Pons (tissue), 1 donor: ENCODE data around the gene PAM.
"Not testable (repeated sequence)": the region's sequence is repeated elsewhere in the genome, so short reads cannot be mapped to it uniquely, and the experiment has no call there.

Experiments used
- DNase-seq: peaks from one replicate; pipeline ENCODE4 v3.0.0-alpha.2; 2016; ENCODE audit warnings: low spot score

The PAM gene

DNA sequence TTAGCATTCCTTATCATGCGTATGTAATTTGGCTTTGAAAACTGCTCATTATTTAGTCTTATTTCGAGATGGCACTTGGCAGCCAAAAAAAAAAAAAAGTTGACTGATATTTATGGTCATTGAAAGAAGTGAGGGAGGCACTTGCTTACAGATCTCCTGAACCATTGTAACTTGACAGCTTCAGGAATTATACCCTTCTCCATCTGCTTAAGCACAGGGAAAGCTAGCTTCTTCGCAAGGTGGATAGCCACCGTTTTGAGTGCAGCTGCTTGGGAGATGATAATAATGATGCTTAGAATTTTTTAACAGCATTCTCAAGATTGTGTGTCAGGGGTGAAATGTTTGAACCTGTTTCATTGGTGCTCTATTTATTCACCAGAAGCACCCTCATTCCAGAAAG is 248.8 kb downstream of the PAM start:
- no peak for DNase-seq

DNA sequence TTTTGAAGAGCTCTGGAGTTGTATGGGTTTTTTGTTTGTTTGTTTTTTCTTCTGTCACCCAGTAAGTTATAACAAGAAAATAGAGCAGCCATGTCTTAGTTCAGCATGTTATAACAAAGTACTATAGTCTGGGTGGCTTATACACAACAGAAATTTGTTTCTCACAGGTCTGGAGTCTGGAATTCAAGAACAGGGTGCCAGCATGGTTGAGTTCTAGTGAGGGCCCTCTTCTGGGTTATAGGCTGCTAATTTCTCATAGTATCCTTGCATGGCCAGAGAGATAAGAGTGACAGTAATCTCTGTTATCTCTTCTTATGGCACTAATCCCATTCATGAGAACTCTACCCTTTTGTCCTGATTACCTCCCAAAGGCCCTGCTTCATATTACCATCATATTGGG is 250.2 kb downstream of the PAM start:
- DNase-seq: no peak

DNA sequence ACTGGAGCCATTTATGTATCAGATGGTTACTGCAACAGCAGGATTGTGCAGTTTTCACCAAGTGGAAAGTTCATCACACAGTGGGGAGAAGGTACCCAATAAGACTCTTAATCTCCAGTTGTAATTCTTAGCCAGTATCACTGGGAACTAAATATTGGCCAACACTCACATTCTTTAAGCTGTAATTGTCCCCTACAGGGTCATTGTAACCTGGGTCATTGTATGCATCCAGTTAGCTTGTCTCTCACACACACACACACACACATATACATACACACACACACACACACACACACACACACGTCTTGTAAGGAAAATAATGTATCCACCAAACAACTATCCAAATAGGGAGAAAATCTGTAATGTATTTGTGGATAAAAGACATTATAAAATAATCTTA is 251.8 kb downstream of the PAM start:
- DNase-seq: no peak

DNA sequence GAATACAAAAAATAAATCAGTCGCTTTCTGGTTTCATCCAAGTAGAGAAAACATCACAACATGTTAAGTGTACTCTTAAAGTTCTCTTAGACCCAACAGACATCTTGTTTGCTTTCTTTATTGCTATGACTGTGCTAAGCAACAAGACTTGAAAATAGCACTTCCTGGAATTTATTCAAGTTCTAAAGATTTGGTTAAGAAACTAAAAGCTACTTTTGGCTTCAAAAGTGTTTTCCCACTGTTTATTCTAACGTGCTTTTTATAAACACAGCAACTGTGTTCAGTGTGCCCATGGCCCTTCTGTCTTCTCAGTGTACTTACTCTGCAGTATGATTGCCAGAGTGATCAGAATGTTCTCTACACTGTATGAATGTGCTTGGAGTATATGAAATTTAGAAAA is 255.1 kb downstream of the PAM start:
- DNase-seq: peak; percentile 9

DNA sequence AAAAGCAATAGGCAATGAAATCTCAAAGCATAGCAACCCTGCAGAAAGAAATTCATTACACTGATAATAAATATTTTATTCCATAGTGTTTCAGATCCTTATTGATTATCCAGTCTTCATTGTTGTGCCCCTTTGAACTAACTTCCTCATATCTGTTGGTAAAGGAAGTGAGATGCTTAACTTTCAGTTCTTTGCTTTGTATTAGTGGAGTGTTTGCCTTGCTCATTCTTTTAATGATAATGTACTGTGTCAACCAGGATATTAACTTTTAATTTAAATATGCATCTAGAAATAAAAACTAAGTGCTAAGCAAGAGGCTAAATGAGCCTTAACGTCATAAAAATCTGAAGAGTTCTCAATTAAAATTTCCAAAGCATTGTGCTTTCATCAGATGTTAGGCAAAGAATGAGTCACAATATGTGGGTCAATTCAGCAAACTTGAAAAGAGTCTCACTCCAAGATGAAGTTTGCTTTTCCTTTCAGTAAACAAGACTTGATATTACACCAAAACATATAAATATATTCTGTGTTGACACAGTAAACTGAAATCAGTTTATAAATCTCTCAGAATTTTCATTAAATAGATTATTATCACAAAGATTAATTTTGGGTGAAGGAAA is 258.9 kb downstream of the PAM start:
- no peak for DNase-seq

DNA sequence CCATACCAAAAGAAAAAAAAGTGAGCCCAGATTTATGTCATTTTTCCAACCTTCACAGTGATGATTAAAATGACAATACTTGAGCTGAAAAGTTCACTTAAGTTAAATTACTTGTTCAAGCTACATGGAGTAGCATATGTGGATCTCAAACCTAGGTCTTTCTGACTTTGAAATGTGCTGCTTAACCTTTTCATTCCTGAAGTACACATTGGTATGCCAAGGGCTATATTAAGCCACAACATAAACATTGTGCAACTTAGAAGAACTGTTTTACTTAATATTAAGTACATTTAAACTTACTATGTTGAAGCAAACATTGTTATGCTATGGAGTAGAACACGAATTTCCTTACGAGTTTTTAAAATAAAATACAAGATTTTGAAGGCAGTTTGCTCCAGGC is 259.9 kb downstream of the PAM start:
- DNase-seq: no peak

DNA sequence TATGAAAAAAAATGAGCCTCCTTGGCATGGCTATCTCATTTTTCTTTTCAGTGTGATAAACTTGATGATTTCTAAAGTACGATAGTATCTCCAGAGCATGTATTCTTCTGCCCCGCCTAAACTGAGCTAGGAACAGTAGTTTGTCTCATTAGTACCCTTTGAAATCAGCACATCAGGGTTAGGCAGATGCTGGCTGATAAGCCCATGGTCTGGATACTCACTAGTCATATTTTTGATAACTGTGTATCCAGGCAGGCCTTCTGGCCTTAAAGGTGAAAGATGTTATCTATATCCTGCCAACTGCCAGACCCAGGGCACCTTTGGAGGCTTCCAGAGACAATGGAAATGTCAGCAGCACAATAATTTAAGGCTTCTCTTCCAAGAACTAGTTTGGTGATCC is 261.1 kb downstream of the PAM start:
- no peak for DNase-seq

DNA sequence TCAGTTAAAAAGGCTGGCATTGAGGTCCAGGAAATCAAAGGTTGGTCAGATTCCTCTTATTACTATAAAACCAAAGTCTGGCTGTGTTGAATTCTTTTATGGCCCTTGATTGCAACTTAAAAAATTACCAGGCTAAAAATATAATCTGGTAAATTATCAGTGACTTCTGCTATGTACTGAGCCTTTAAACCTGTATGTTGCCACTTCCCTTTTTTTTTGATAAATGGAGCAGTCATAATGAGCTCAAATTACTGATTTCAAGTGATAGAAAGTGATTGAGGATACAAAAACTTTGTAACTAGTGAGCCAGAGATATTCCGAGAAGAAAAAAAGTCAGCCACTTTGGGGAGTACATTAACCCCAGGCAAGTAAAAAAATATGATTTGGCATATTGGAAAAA is 264.7 kb downstream of the PAM start:
- no peak for DNase-seq

DNA sequence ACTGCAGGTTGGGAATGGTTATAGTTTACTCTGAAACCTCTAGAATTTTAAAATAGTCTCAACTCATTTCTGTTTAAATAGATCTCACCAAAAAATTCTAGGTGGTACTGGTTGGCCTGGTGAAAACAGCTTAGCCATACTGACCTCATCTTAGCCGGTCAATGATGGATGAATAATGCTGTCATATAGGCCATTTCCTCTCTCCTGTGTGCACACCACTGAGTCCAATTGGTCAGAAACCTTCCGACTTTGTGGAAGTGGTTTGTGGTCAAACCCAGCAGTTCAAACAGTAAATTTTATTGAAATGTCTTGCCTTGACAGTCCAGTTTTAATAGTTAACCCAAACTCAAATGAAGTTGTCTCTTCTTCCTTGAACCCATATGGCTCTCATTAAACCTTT is 266.2 kb downstream of the PAM start:
- DNase-seq: no peak

DNA sequence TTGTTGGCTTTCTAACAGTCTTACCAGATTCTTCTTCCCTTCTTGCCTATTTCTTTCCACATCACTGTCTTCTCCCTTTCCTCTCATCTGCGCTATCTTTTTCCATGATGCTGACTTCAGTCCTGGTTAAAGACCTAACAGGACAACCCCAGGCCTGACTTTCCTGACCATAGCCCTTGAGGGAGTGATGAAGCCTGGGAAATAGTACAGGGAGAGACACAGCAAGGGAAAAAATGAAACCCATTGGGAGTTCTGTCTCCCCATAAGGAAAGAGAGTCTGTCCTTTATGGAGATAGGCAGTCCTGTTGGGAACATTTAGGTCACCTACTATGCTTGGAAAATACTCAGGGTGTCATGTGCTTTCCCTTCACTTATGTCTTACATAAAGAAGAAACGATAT is 272.2 kb downstream of the PAM start:
- no peak for DNase-seq

DNA sequence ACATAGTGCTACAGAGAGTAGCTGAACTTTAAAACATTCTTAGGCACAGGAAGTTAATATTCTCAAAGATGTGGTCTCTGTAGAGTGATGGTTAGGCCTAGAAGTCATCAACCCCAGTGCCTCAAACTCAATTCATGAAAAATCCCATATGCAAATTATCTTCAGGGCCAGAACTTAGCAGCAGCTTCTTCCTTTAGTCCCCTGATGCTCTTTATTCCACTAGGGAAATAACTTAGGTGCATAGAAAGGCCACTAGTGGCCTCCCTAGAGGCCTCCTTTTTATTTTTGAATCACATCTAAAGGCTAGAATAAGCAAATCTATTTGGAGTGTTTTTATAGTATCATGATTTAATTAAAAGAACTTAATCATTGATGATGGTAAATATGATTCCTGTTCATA is 276.5 kb downstream of the PAM start:
- no peak for DNase-seq

DNA sequence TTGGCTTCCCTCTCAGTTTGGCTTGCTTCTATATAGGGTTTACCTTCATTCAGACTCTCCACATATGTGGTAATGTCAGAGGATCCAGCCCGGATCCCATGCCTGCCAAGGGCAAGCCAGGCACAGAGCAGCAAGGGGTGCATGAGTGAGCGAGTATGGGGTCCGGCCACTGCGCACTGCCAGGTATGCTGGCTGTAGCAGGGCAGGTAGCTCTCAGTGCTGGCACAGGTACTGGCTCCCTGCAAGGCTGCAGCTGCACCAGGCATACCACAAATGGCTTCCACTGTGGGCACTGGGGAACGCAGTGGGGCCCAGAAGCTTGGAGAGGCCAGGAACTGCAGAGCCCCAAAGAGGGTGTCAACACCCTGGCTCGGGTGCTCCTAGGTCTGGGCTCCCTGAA is 278.6 kb downstream of the PAM start:
- no peak for DNase-seq

DNA sequence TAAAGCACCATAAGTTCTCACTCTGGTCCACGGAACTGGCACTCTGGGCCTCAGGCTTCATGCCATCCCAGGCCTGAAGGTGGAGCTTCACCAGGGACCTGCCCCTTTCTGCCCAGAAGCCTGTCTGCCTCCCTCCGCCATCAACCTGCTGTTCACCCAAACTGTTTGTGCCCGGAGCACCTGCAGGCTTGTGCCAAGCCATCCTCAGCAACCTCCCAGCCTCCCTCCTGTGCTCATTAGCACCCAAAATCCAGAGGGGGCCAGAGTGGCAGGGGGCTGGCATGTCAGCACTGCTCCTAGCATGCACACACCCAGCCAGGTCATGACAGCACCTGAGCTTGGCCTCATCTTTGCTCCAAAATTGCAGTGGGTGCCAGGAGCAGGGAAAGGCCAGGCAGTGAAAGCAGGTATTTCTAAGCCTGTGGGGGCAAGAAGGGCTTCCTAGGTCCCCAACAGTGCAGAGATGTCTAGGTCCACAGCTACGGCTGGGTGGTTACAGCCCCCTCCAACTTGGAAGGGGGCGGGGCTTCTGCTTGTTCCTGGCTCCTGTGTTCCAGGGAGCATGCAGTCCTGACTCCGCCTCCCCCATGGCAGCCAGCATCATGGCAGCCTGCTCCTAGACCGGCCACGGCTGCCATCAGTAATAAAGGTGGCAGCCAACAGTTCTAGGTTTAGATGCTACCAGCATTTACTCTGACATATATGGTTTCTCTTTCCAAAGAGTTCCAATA is 279.7 kb downstream of the PAM start:
- DNase-seq: no peak

DNA sequence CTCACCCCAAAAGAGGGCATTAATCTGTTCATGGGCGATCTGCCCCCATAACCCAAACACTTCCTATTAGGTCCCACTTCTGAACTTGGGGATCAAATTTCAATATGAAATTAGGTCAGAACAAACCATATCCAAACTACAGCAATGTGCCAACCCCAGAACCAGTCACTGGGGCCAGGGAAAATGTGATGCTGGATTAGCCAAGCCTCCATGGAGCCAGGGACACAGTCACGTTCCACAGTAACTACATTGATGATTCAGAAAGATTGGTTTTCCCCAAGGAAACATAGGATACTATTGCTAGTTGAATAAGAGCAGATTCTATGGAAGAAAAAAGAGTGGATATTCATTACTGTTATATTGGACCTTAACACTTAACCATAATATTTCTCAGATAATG is 280.6 kb downstream of the PAM start:
- no peak for DNase-seq

DNA sequence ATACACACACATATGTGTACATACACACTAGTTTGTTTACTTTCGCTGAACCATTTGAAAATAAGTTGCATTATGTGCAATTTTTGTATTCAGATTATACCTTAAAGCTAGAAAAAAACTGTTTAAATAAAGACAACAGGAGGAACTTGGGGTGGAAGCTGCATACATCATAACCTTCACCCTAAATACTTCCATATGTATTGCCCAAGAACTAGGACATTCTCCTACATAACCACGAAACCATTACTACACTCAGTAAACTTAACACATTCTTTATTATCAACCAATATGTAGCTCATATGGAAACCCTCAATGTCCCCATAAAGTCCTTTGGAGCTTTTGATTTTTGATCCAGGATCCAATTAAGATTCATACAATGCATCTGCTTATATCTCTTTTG is 281.5 kb downstream of the PAM start:
- DNase-seq: no peak

DNA sequence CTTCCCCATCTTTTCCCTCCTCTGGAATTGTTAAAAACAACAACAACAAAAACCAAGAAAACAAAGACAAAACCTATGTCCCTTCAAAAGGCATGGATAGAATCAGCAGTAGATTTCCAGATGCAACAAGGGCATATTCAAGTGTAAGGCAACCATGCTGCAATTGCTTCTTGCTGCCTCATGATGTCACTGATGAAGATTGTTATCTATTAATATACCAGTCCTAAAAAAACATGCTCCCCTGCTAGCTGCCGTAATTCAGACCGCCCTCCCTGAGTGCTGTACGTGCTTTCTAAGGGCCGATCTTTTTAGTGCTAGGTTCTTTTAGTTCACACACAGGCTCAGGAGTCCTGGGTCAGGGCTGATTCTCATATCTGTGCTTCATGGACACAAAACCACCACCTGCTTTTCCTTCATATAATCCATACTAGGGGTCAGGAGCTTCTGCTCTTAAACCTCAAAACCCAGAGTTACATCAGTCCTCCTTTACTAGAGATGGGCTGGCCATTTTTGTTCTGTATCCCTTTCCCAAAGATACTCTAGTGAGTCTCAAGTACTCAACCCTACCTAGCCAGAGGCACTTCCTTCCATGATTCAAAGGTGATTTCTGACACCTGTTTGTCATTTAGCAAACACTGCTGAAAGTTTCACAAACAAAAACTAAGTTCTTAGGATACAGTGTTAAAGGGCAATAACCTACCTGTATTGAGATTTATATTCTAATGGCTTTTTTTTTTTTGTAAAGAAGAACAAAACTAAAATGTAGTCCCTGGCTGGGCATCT is 282.8 kb downstream of the PAM start:
- no peak for DNase-seq

DNA sequence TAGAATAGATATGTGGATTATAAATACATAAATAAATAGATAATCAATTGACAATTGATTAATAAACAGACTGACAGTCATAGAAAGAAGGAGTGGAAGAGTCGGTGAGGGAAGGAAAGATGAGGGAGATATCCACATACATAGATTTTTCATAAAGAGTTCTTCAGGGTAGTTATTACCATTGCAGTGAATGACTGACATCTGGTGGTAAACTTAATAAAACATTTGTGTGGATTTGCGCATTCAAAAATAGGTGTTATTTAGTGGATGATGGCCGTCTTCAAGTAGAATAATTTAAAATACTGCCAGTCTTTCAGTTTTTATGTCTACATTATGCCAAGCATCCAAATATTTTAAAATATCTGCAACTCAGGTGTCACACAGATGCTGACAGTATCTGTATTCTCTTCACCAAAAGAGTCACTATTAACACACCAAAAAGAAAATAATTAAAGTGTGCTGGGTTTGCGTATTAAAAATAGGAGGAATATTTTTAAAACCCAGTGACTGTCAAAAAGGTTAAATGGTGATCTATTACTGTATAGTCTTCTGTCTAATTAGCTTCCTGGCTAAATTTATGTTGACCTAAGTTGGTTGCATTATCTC is 286.1 kb downstream of the PAM start:
- DNase-seq: peak; percentile 48

DNA sequence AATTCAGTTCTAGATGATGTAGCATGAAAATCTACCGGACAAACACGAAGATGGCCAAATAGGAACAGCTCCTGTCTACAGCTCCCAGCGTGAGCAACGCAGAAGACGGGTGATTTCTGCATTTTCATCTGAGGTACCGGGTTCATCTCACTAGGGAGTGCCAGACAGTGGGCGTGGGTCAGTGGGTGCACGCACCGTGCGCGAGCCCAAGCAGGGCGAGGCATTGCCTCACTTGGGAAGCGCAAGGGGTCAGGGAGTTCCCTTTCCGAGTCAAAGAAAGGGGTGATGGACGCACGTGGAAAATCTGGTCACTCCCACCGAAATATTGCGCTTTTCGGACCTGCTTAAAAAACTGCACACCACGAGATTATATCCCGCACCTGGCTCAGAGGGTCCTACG is 291.6 kb downstream of the PAM start:
- not testable (repeated sequence) for DNase-seq

DNA sequence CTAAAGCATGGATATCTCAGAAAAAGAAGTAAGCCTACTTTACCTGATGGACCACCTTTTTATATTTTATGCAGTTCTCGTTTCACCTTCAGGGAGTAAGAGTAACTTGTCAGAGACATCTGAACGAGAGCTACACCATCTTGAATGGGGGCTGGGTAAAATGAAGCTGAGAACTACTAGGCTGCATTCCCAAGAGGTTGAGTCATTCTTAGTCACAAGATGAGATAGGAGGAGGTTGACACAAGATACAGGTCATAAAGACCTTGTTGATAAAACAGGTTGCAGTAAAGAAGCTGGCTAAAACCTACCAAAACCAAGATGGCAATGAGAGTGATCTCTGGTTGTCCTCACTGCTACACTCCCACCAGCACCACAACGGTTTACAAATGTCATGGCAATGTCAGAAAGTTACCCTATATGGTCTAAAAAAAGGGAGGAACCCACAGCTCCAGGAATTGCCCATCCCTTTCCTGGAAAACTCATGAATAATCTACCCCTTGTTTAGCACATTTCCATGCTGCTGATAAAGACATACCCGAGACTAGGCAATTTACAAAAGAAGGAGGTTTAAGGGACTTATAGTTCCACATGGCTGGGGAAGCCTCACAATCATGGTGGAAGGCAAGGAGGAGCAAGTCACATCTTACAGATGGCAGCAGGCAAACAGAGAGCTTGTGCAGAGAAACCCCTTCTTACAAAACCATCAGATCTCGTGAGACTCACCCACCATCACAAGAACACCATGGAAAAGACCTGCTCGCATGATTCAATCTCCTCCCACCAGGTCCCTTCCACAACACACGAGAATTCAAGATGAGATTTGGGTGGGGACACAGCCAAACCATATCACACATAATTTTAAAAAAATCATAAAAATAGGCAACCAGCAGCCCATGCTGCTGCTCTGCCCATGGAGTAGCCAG is 302.4 kb downstream of the PAM start:
- no peak for DNase-seq

DNA sequence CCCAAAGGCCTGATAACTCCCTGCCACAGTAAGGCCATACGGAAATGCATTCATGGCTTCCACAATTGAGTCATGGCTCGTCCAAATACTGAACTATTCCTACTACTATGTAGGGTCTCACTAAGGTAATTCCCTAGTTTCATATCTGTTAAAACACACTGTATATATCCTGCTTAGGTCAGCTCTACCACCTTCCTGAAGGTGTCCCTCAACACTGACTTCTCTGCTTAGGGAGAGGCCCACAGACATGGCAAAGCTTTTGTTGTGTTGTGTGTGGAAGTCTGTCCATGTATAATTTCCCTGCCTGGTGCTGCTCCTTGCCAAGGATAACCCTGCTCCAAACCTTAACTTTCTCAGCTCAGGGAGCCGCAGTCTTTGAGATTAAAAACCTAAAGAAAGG is 304.4 kb downstream of the PAM start:
- no peak for DNase-seq

DNA sequence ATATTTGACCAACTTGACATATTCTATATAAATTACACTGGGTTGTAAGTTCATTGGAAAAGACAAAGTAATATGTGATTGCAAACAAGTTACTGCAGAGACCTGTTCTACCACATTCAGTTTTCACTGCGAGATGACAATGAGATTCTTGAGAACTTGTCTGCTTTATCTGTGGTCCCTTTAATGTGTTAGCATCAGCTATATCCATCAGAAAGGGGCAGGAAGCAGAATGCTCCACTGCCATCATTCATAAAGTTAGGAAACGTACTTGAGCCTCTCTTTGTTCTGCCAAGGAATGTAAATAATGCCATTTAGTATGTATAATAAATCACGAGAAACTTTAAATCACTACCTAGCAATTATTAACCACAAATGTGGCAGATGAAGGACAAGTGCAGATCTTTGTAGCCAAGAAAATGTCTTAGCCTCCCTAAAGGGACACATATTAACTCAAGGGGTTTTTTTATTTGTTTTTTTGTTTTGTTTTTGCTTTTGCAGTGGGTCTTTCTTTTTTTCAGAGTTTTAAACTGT is 305.4 kb downstream of the PAM start:
- no peak for DNase-seq

DNA sequence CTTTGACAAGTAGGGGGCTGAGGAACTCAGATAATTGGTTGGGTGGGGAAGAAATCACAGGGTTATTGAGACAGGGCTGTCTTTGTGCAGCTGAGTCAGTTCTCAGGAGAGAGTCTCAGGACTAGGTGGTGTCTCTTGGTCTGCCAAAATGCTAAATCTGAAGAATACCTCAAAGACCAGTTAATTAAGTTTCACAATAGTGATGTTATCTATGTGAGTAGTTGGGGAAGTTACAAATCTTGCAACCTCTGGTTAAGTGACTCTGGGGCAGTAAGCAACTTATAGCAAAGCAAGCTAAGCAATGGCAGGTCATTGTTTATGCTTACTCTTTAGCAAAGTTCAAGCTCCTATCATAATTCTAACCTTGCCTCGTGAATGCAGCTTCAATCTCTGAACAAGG is 311.2 kb downstream of the PAM start:
- no peak for DNase-seq
